SK-N-SH treated with all-trans-retinoic acid at 6 μM for 48 hours (cell line): ENCODE measurements around the gene FXYD6.

Source experiments
- ARNTL ChIP-seq: fragments of 450-650 bp; formaldehyde crosslinking; IDR thresholded peaks from 2 replicates; pipeline ENCODE4 v1.5.0; 2020; ENCODE audit warnings: low read depth, mild to moderate bottlenecking, moderate library complexity, borderline replicate concordance
- BACH2 ChIP-seq: fragments of 250-450 bp; sonication (Bioruptor Pico); IDR thresholded peaks from 2 replicates; pipeline ENCODE4 v1.9.0; 2021; ENCODE audit warnings: mild to moderate bottlenecking, borderline replicate concordance
- CREB5 ChIP-seq: fragments of 250-450 bp; sonication (Bioruptor Pico); IDR thresholded peaks from 2 replicates; pipeline ENCODE4 v1.5.1; 2020; ENCODE audit warnings: low read depth, mild to moderate bottlenecking, moderate library complexity
- ESRRG ChIP-seq: fragments of 250-450 bp; sonication (Bioruptor Pico); IDR thresholded peaks from 2 replicates; pipeline ENCODE4 v1.6.1; 2021; ENCODE audit warnings: mild to moderate bottlenecking
- PATZ1 ChIP-seq: fragments of 250-450 bp; sonication (Bioruptor Pico); IDR thresholded peaks from 2 replicates; pipeline ENCODE4 v1.8.0; 2020; ENCODE audit warnings: mild to moderate bottlenecking, moderate library complexity, borderline replicate concordance
- PPARA ChIP-seq: fragments of 250-450 bp; sonication (Bioruptor Pico); IDR thresholded peaks from 2 replicates; pipeline ENCODE4 v1.5.0; 2020; ENCODE audit warnings: mild to moderate bottlenecking, borderline replicate concordance
- RARB ChIP-seq: fragments of 250-450 bp; sonication (Bioruptor Pico); IDR thresholded peaks from 2 replicates; pipeline ENCODE4 v1.8.0; 2021; ENCODE audit warnings: mild to moderate bottlenecking, moderate library complexity
- SNAI2 ChIP-seq: fragments of 250-450 bp; sonication (Bioruptor Pico); IDR thresholded peaks from 2 replicates; pipeline ENCODE4 v1.5.0; 2020; ENCODE audit warnings: mild to moderate bottlenecking, moderate library complexity
- ZFP3 ChIP-seq: fragments of 250-450 bp; sonication (Bioruptor Pico); IDR thresholded peaks from 2 replicates; pipeline ENCODE4 v1.5.0; 2020; ENCODE audit warnings: mild to moderate bottlenecking, moderate library complexity
- ZNF565 ChIP-seq: fragments of 450-650 bp; formaldehyde crosslinking; conservative IDR thresholded peaks from 2 replicates; pipeline ENCODE4 v1.5.0; 2020; ENCODE audit warnings: low read depth, mild to moderate bottlenecking, moderate library complexity

GRCh38 chr11:117911694-117912093 is 35.2 kb upstream of the FXYD6 start:
- TF ChIP-seq ZNF565 (no peak), SNAI2 (no peak), PATZ1 (CRISPR knock-in tag) (no peak), ESRRG (CRISPR knock-in tag) (no peak), CREB5 (CRISPR knock-in tag) (no peak), RARB (CRISPR knock-in tag) (no peak), BACH2 (CRISPR knock-in tag) (no peak), PPARA (CRISPR knock-in tag) (no peak), ZFP3 (CRISPR knock-in tag) (no peak), ARNTL (no peak)
